HepG2 (cell line): Measurements from ENCODE around the gene RCBTB1. TPM values are rescaled to one million over a fixed set of nuclear protein-coding genes. Genes with fewer than 3 reads are reported as not detected.

Experiments used
- IKZF4 ChIP-seq: sonication (generic); formaldehyde crosslinking; IDR thresholded peaks from 2 replicates; pipeline ENCODE4 v1.5.1; 2020; ENCODE audit warnings: borderline replicate concordance, mild to moderate bottlenecking, low read depth, missing genetic modification reagents; ENCODE audit errors: not compliant biosample characterization
- KLF13 ChIP-seq: sonication (generic); formaldehyde crosslinking; IDR thresholded peaks from 2 replicates; pipeline ENCODE4 v1.4.0; 2020; ENCODE audit warnings: mild to moderate bottlenecking, missing genetic modification reagents
- NONO ChIP-seq, 2 experiments: fragments of 450-650 bp in 1 of 2; sonication (generic) in 1 of 2; formaldehyde crosslinking in 1 of 2; IDR thresholded peaks in 1 of 2; conservative IDR thresholded peaks in 1 of 2; 2 replicates each; pipeline versions ENCODE4 v1.6.1 to v1.8.0; 2017 to 2022; ENCODE audit warnings: mild to moderate bottlenecking in 1 of 2, missing genetic modification reagents in 1 of 2, moderate library complexity in 1 of 2
- PCBP2 ChIP-seq: fragments of 200-400 bp; formaldehyde crosslinking; optimal IDR thresholded peaks from 2 replicates; pipeline ENCODE3; 2018; ENCODE audit warnings: low read length, low read depth; ENCODE audit not compliant: poor library complexity, severe bottlenecking
- POLR2AphosphoS2 ChIP-seq: IDR thresholded peaks from 2 replicates; pipeline ENCODE4 v1.6.1; 2011; ENCODE audit warnings: low read depth, low read length, improper control_type of control experiment
- SMYD3 ChIP-seq: sonication (generic); formaldehyde crosslinking; IDR thresholded peaks from 2 replicates; pipeline ENCODE4 v1.8.1; 2023; ENCODE audit warnings: mild to moderate bottlenecking, missing genetic modification reagents
- SP5 ChIP-seq: IDR thresholded peaks from 2 replicates; pipeline ENCODE4 v1.6.1; 2016; ENCODE audit warnings: low read depth, borderline replicate concordance
- TEAD2 ChIP-seq: sonication (generic); formaldehyde crosslinking; IDR thresholded peaks from 2 replicates; pipeline ENCODE4 v1.9.0; 2021; ENCODE audit warnings: missing genetic modification reagents
- TSC22D2 ChIP-seq: sonication (generic); formaldehyde crosslinking; IDR thresholded peaks from 2 replicates; pipeline ENCODE4 v1.5.1; 2020; ENCODE audit warnings: missing genetic modification reagents, mild to moderate bottlenecking, borderline replicate concordance
- U2AF2 ChIP-seq: fragments of 200-400 bp; formaldehyde crosslinking; IDR thresholded peaks from 2 replicates; pipeline ENCODE4 v1.6.1; 2017; ENCODE audit warnings: low read depth, mild to moderate bottlenecking, low read length
- ZBTB38 ChIP-seq: sonication (generic); formaldehyde crosslinking; IDR thresholded peaks from 2 replicates; pipeline ENCODE4 v1.5.1; 2020; ENCODE audit warnings: mild to moderate bottlenecking, missing genetic modification reagents
- ZNF292 ChIP-seq: sonication (generic); formaldehyde crosslinking; IDR thresholded peaks from 2 replicates; pipeline ENCODE4 v1.8.1; 2022; ENCODE audit warnings: mild to moderate bottlenecking, low read depth, missing genetic modification reagents, borderline replicate concordance
- ZNF615 ChIP-seq: sonication (generic); formaldehyde crosslinking; IDR thresholded peaks from 2 replicates; pipeline ENCODE4 v1.5.0; 2020; ENCODE audit warnings: mild to moderate bottlenecking, missing genetic modification reagents, borderline replicate concordance
- ZNF703 ChIP-seq: sonication (generic); formaldehyde crosslinking; IDR thresholded peaks from 2 replicates; pipeline ENCODE4 v1.5.1; 2020; ENCODE audit warnings: missing genetic modification reagents, mild to moderate bottlenecking, moderate library complexity, borderline replicate concordance
- polyA plus RNA-seq, 8 experiments: library from polyadenylated mRNA; depleted of rRNA in 3 of 8; stranded (reverse) in 7 of 8; unstranded in 1 of 8; fragments of >200 nt; fragmentation: Illumina TruSeq in 4 of 8; extraction: Trizol in 4 of 8; gene quantifications; 2 replicates each; pipeline versions ENCODE4 v1.2.1 to v1.2.3, GENCODE V29; 2011 to 2016; ENCODE audit warnings: low read depth in 4 of 8, missing spikeins in 1 of 8, mixed read lengths in 1 of 8; ENCODE audit not compliant: insufficient read depth in 1 of 8
- total RNA-seq, 5 experiments: library from RNA; depleted of rRNA; stranded (reverse); fragments of >200 nt; fragmentation: Illumina TruSeq; extraction: Trizol; gene quantifications; 2 replicates each; pipeline ENCODE4 v1.2.3, GENCODE V29; 2016; ENCODE audit warnings: low read depth in 1 of 5
- TF ChIP-seq, protein P1 (sequence below): sonication (generic); formaldehyde crosslinking; IDR thresholded peaks from 2 replicates; pipeline ENCODE4 v1.5.0; 2020; ENCODE audit warnings: mild to moderate bottlenecking, missing genetic modification reagents, borderline replicate concordance
- TF ChIP-seq, protein P2 (sequence below): sonication (generic); formaldehyde crosslinking; IDR thresholded peaks from 2 replicates; pipeline ENCODE4 v1.4.0; 2020; ENCODE audit warnings: missing genetic modification reagents
- TF ChIP-seq, protein P3 (sequence below): sonication (generic); formaldehyde crosslinking; IDR thresholded peaks from 2 replicates; pipeline ENCODE4 v1.4.0; 2020; ENCODE audit warnings: mild to moderate bottlenecking, missing genetic modification reagents

Gene RCBTB1
- total and polyA plus RNA-seq, 2 of the 13 experiments (the other 11 are each of a cell fraction or from before 2014, with no cell fraction given) = 13.4 to 21.6 TPM

DNA sequence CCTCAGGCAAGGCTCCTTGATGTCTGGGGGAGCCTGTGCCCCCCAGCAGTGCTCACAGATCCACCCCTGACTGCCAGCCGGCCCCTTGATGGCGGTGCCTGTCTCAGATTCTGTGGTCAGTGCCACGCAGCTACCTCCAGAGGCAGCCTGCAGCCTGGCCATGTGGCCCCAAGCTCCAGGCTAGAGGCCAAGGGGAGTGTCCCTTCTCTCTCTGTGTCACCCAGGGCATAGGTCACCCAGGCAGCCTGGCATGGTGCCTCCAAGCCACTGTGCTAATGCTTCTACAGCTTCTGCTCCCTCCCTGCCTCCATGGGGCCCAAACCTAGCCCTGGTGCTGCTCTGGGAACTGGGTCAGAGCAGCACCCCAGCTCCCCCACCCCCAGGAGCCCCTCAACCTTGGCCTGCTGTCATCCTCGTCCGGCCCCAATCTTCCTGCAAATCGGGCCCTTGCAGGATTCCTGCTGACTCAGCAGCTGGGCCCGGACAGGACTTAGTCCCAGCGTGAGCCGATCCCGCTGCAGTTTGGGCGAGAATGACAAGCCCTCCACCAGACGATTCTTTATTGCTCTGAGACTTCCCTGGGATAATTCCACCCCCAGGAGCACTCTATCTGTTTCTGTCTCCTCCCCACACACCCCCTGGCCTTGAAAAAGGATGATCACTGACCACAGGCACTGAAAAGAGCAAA, 40.2 kb upstream of the RCBTB1 start (continued):
- TF ChIP-seq, protein P1, sequence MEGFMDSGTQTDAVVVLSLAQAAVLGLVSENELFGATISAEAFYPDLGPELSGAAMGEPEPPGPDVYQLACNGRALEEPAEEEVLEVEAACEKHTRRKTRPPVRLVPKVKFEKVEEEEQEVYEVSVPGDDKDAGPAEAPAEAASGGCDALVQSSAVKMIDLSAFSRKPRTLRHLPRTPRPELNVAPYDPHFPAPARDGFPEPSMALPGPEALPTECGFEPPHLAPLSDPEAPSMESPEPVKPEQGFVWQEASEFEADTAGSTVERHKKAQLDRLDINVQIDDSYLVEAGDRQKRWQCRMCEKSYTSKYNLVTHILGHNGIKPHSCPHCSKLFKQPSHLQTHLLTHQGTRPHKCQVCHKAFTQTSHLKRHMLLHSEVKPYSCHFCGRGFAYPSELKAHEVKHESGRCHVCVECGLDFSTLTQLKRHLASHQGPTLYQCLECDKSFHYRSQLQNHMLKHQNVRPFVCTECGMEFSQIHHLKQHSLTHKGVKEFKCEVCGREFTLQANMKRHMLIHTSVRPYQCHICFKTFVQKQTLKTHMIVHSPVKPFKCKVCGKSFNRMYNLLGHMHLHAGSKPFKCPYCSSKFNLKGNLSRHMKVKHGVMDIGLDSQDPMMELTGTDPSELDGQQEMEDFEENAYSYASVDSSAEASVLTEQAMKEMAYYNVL = no peak
- TF ChIP-seq TSC22D2 (CRISPR knock-in tag) (no peak), U2AF2 (no peak), KLF13 (CRISPR knock-in tag) (no peak), ZNF292 (CRISPR knock-in tag) (peak; percentile 96), ZBTB38 (no peak; the same call in 1 of the 2 replicates), TEAD2 (CRISPR knock-in tag) (no peak), NONO (IDR thresholded peaks at IDR 0.05) (no peak), NONO (CRISPR knock-in tag; conservative IDR thresholded peaks at IDR 0.05) (no peak), POLR2AphosphoS2 (no peak), SP5 (no peak), PCBP2 (no peak), ZNF615 (CRISPR knock-in tag) (no peak), IKZF4 (CRISPR knock-in tag) (peak; percentile 49), SMYD3 (no peak), ZNF703 (CRISPR knock-in tag) (no peak)
- TF ChIP-seq, protein P2, sequence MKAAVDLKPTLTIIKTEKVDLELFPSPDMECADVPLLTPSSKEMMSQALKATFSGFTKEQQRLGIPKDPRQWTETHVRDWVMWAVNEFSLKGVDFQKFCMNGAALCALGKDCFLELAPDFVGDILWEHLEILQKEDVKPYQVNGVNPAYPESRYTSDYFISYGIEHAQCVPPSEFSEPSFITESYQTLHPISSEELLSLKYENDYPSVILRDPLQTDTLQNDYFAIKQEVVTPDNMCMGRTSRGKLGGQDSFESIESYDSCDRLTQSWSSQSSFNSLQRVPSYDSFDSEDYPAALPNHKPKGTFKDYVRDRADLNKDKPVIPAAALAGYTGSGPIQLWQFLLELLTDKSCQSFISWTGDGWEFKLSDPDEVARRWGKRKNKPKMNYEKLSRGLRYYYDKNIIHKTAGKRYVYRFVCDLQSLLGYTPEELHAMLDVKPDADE (CRISPR knock-in tag) = no peak
- TF ChIP-seq, protein P3, sequence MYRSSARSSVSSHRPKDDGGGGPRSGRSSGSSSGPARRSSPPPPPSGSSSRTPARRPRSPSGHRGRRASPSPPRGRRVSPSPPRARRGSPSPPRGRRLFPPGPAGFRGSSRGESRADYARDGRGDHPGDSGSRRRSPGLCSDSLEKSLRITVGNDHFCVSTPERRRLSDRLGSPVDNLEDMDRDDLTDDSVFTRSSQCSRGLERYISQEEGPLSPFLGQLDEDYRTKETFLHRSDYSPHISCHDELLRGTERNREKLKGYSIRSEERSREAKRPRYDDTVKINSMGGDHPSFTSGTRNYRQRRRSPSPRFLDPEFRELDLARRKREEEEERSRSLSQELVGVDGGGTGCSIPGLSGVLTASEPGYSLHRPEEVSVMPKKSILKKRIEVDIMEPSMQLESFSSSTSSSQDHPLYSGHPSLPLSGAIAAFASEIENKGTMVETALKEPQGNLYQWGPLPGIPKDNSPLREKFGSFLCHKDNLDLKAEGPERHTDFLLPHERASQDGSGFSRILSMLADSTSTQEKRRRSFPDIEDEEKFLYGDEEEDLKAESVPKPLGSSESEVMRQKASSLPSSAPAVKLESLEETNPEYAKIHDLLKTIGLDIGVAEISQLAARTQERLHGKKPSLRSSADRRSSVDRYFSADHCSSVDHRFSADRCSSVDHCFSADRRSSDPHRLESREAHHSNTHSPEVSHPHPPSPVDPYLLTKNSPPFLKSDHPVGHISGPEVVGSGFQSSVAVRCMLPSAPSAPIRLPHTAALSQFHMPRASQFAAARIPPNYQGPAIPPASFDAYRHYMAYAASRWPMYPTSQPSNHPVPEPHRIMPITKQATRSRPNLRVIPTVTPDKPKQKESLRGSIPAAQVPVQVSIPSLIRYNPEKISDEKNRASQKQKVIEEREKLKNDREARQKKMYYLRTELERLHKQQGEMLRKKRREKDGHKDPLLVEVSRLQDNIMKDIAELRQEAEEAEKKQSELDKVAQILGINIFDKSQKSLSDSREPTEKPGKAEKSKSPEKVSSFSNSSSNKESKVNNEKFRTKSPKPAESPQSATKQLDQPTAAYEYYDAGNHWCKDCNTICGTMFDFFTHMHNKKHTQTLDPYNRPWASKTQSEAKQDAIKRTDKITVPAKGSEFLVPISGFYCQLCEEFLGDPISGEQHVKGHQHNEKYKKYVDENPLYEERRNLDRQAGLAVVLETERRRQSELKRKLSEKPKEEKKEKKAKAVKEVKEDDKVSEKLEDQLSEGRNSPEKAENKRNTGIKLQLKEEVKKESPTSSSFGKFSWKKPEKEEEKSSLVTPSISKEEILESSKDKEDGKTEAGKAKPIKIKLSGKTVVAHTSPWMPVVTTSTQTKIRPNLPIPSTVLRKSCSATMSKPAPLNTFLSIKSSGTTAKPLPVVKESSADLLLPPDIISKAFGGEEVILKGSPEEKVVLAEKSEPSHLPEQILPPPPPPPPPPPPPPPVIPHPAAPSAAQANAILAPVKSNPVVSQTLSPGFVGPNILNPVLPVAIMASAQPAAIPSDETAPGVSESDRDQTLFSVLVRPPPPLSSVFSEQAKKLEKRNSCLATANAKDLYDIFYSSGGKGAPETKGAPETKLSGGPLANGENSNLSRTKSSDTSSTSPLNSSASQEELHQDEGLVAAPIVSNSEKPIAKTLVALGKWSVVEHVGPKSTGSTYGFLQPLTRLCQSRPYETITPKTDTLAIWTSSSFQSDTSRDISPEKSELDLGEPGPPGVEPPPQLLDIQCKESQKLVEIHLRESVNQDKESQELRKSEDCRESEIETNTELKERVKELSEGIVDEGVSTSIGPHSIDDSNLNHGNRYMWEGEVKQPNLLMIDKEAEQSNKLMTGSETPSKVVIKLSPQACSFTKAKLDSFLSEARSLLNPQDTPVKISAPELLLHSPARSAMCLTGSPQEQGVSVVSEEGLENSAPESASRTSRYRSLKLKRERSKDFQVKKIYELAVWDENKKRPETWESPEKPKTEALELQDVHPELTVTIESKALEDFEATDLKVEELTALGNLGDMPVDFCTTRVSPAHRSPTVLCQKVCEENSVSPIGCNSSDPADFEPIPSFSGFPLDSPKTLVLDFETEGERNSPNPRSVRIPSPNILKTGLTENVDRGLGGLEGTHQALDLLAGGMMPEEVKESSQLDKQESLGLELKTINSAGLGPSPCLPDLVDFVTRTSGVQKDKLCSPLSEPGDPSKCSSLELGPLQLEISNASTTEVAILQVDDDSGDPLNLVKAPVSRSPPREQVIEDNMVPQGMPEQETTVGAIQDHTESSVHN (CRISPR knock-in tag) = no peak
